ENCODE results near the gene TP53I11. TPM values are rescaled to one million over a fixed set of nuclear protein-coding genes. Genes with fewer than 3 reads are reported as not detected.

TP53I11 gene
- total and polyA plus RNA-seq, 9 of the 15 experiments (the other 6 are each of a cell fraction or from before 2014, with no cell fraction given): 0.14 to 2.5 (median 1.2) TPM; not detected in 2

- Histone ChIP-seq H3K4me2 (ENCODE audit: insufficient read depth, low read length) (no peak overlapping the region), H3K36me3 (ENCODE audit: control insufficient read depth, insufficient read depth, low read length) (no peaks in the 10 kb centered on the region), H3K9me1 (ENCODE audit: control insufficient read depth, insufficient read depth, low read length) (no peaks in the 10 kb centered on the region), H3K27me3 (ENCODE audit: control insufficient read depth in 2 of 2, insufficient read depth in 2 of 2, low read length in 2 of 2) (peaks cover 13 to 54% of the 10 kb centered on the region in 2 experiments), H3K9me3 (replicated peaks; ENCODE audit: control insufficient read depth, insufficient read depth, low read depth, low read length) (no peaks in the 10 kb centered on the region), H3K4me3 (no peak overlapping the region), H3K4me1 (replicated peaks in 1 of 2; ENCODE audit: control insufficient read depth in 2 of 2, insufficient read depth in 2 of 2, low read length in 2 of 2) (no peaks in the 10 kb centered on the region), H3K79me2 (ENCODE audit: control insufficient read depth, insufficient read depth, low read length) (no peaks in the 10 kb centered on the region), H2AFZ (ENCODE audit: low read depth, low read length) (no peak overlapping the region), H3K9ac (ENCODE audit: insufficient read depth in 1 of 2, low read depth in 2 of 2, low read length in 2 of 2) (no peak overlapping the region), H4K20me1 (replicated peaks; ENCODE audit: control insufficient read depth, insufficient read depth, low read length) (no peaks in the 10 kb centered on the region; the same call in none of the 2 replicates), H3K27ac (ENCODE audit: extremely low read depth, low read depth, low read length) (no peak overlapping the region)
- intact Hi-C loops (cut with micrococcal nuclease): no loop called here
- ATAC-seq: no peak
- BruUV-seq (replicated peaks): no TSS peak
- DNase-seq (ENCODE audit: extremely low read depth in 1 of 4, low spot score in 3 of 4): no peak
- no peak for FAIRE-seq
- 1% methylated on average over 21 of the region's 21 CpGs for WGBS (ENCODE audit: insufficient coverage, low coverage, missing lambda C conversion rate)
- no peak for TF ChIP-seq ZNF518B (CRISPR knock-in tag; IDR thresholded peaks at IDR 0.05)
- TF ChIP-seq ARNT (IDR thresholded peaks at IDR 0.05): no peak
- TF ChIP-seq MLX (CRISPR knock-in tag; conservative IDR thresholded peaks at IDR 0.05): no peak
- TF ChIP-seq HNRNPLL (IDR thresholded peaks at IDR 0.05; ENCODE audit: low read depth, low read length, poor library complexity, severe bottlenecking): no peak
- TF ChIP-seq ZNF586 (CRISPR knock-in tag; conservative IDR thresholded peaks at IDR 0.05): no peak
- no peak for TF ChIP-seq ZNF274 (IDR thresholded peaks at IDR 0.05; ENCODE audit: borderline replicate concordance, low read depth, low read length)
- no peak for TF ChIP-seq PTTG1 (tag; IDR thresholded peaks at IDR 0.05; ENCODE audit: low read depth)
- TF ChIP-seq ZNF561 (CRISPR knock-in tag; conservative IDR thresholded peaks at IDR 0.05): no peak
- no peak for TF ChIP-seq ZZZ3 (IDR thresholded peaks at IDR 0.05)
- POLR2A ChIA-PET: interaction anchor here (0.6 kb wide), 1 partner anchor 37 kb away, joined by 3 read pairs; no protein-coding TSS in a partner anchor
- CTCF ChIA-PET (ENCODE audit: low intra/inter-chr PET ratio): interaction anchor here (1.0 kb wide), 1 partner anchor 113 kb away, joined by 3 read pairs; no protein-coding TSS in a partner anchor
- in situ Hi-C loops (cut with MboI): no loop called here
These were observed 39.3 kb upstream of the TP53I11 start for GRCh38 chr11:44989831-44990566.

All from K562 (cell line).